ENCODE data around the gene NR3C2. TPM values are rescaled to one million over a fixed set of nuclear protein-coding genes. Genes with fewer than 3 reads are reported as not detected.
A peak's percentile ranks its signal among the peaks of the same experiment; 100 is the strongest.

Gene NR3C2
- total RNA-seq, 2 experiments from 2014 or later: 4.2 to 4.3 TPM

GRCh38 chr4:148054275-148054674 lies 387.9 kb downstream of the NR3C2 start:
- Mint-ChIP-seq H3K4me3 (no peak overlapping the region), H3K9me3 (no peaks in the 10 kb centered on the region), H3K27ac (no peak overlapping the region), H3K36me3 (peaks cover 2% of the 10 kb centered on the region), H3K27me3 (no peaks in the 10 kb centered on the region), H3K4me1 (ENCODE audit: low read depth) (peaks cover 72% of the 10 kb centered on the region)
- no peak for DNase-seq
- CTCF ChIA-PET: no interaction called here
- intact Hi-C loops (cut with micrococcal nuclease): loop anchor here (10.0 kb wide), 1 partner anchor 321 kb away; no protein-coding TSS in a partner anchor
- POLR2A ChIA-PET: no interaction called here

GRCh38 chr4:148053298-148054003 lies 388.8 kb downstream of the NR3C2 start:
- H3K4me1 Mint-ChIP-seq (ENCODE audit: low read depth): peaks cover 64% of the 10 kb centered on the region
- intact Hi-C loops (cut with micrococcal nuclease): loop anchor here (10.0 kb wide), 1 partner anchor 321 kb away; no protein-coding TSS in a partner anchor
- H3K27me3 Mint-ChIP-seq: no peaks in the 10 kb centered on the region
- no peak overlapping the region for H3K4me3 Mint-ChIP-seq
- H3K27ac Mint-ChIP-seq: peak overlapping the region; percentile 15
- H3K9me3 Mint-ChIP-seq: no peaks in the 10 kb centered on the region
- H3K36me3 Mint-ChIP-seq: peaks cover 3% of the 10 kb centered on the region
- POLR2A ChIA-PET: no interaction called here
- CTCF ChIA-PET: no interaction called here
- no peak for DNase-seq

GRCh38 chr4:148052448-148052847 lies 389.8 kb downstream of the NR3C2 start:
- H3K4me1 Mint-ChIP-seq (ENCODE audit: low read depth): peaks cover 60% of the 10 kb centered on the region
- peaks cover 5% of the 10 kb centered on the region for H3K36me3 Mint-ChIP-seq
- POLR2A ChIA-PET: no interaction called here
- intact Hi-C loops (cut with micrococcal nuclease): loop anchor here (10.0 kb wide), 1 partner anchor 322 kb away; no protein-coding TSS in a partner anchor
- H3K9me3 Mint-ChIP-seq: no peaks in the 10 kb centered on the region
- H3K27ac Mint-ChIP-seq: peak overlapping the region; percentile 7
- no peaks in the 10 kb centered on the region for H3K27me3 Mint-ChIP-seq
- DNase-seq: peak; percentile 24
- H3K4me3 Mint-ChIP-seq: no peak overlapping the region
- CTCF ChIA-PET: interaction anchor here (1.5 kb wide), 1 partner anchor 68 kb away, joined by 4 read pairs; no protein-coding TSS in a partner anchor

- H3K27ac Mint-ChIP-seq: peak overlapping the region; percentile 26
- H3K4me1 Mint-ChIP-seq (ENCODE audit: low read depth): peaks cover 59% of the 10 kb centered on the region
- H3K27me3 Mint-ChIP-seq: no peaks in the 10 kb centered on the region
- no peak overlapping the region for H3K4me3 Mint-ChIP-seq
- intact Hi-C loops (cut with micrococcal nuclease): loop anchor here (10.0 kb wide), 1 partner anchor 323 kb away; no protein-coding TSS in a partner anchor
- ChIA-PET CTCF (interaction anchor here (1.5 kb wide), 1 partner anchor 67 kb away, joined by 4 read pairs; no protein-coding TSS in a partner anchor), POLR2A (interaction anchor here (1.6 kb wide), 1 partner anchor 10 kb away, joined by 4 read pairs; no protein-coding TSS in a partner anchor)
- H3K9me3 Mint-ChIP-seq: no peaks in the 10 kb centered on the region
- peaks cover 9% of the 10 kb centered on the region for H3K36me3 Mint-ChIP-seq
- no peak for DNase-seq
These were observed 390.8 kb downstream of the NR3C2 start for GRCh38 chr4:148051403-148051802.

- ChIA-PET CTCF (no interaction called here), POLR2A (no interaction called here)
- no peaks in the 10 kb centered on the region for H3K27me3 Mint-ChIP-seq
- DNase-seq: no peak
- peaks cover 9% of the 10 kb centered on the region for H3K36me3 Mint-ChIP-seq
- peaks cover 55% of the 10 kb centered on the region for H3K4me1 Mint-ChIP-seq (ENCODE audit: low read depth)
- intact Hi-C loops (cut with micrococcal nuclease): no loop called here
- no peak overlapping the region for H3K27ac Mint-ChIP-seq
- no peak overlapping the region for H3K4me3 Mint-ChIP-seq
- H3K9me3 Mint-ChIP-seq: no peaks in the 10 kb centered on the region
These were observed 393.6 kb downstream of the NR3C2 start for GRCh38 chr4:148048598-148048997.

GRCh38 chr4:148044912-148045352 lies 397.3 kb downstream of the NR3C2 start:
- Mint-ChIP-seq H3K9me3 (no peaks in the 10 kb centered on the region), H3K36me3 (peaks cover 7% of the 10 kb centered on the region), H3K4me3 (no peak overlapping the region), H3K27me3 (no peaks in the 10 kb centered on the region), H3K4me1 (ENCODE audit: low read depth) (peaks cover 24% of the 10 kb centered on the region), H3K27ac (no peak overlapping the region)
- ChIA-PET POLR2A (no interaction called here), CTCF (interaction anchor here (0.6 kb wide), 1 partner anchor 103 kb away, joined by 3 read pairs; no protein-coding TSS in a partner anchor)
- DNase-seq: no peak
- intact Hi-C loops (cut with micrococcal nuclease): no loop called here

- Mint-ChIP-seq H3K9me3 (no peaks in the 10 kb centered on the region), H3K36me3 (peaks cover 7% of the 10 kb centered on the region), H3K4me3 (no peak overlapping the region), H3K27me3 (no peaks in the 10 kb centered on the region), H3K4me1 (ENCODE audit: low read depth) (peaks cover 24% of the 10 kb centered on the region), H3K27ac (no peak overlapping the region)
- POLR2A ChIA-PET: no interaction called here
- CTCF ChIA-PET: interaction anchor here (0.6 kb wide), 1 partner anchor 565 kb away, joined by 3 read pairs; no protein-coding TSS in a partner anchor
- no peak for DNase-seq
- intact Hi-C loops (cut with micrococcal nuclease): no loop called here
These were observed 397.9 kb downstream of the NR3C2 start for GRCh38 chr4:148044089-148044911.

GRCh38 chr4:148041606-148042329 lies 400.4 kb downstream of the NR3C2 start:
- ChIA-PET CTCF (interaction anchor here (1.2 kb wide), 1 partner anchor 20 kb away, joined by 3 read pairs; no protein-coding TSS in a partner anchor), POLR2A (interaction anchor here (1.6 kb wide), 1 partner anchor 9 kb away, joined by 4 read pairs; no protein-coding TSS in a partner anchor)
- Mint-ChIP-seq H3K9me3 (no peaks in the 10 kb centered on the region), H3K27me3 (no peaks in the 10 kb centered on the region), H3K4me1 (ENCODE audit: low read depth) (peaks cover 18% of the 10 kb centered on the region), H3K27ac (no peak overlapping the region), H3K4me3 (no peak overlapping the region), H3K36me3 (peaks cover under 1% of the 10 kb centered on the region)
- DNase-seq: no peak
- intact Hi-C loops (cut with micrococcal nuclease): no loop called here

- H3K27me3 Mint-ChIP-seq: no peaks in the 10 kb centered on the region
- DNase-seq: no peak
- H3K36me3 Mint-ChIP-seq: no peaks in the 10 kb centered on the region
- no peak overlapping the region for H3K4me3 Mint-ChIP-seq
- intact Hi-C loops (cut with micrococcal nuclease): no loop called here
- no peak overlapping the region for H3K27ac Mint-ChIP-seq
- H3K4me1 Mint-ChIP-seq (ENCODE audit: low read depth): no peaks in the 10 kb centered on the region
- POLR2A ChIA-PET: no interaction called here
- H3K9me3 Mint-ChIP-seq: no peaks in the 10 kb centered on the region
- CTCF ChIA-PET: no interaction called here
These were observed 407.4 kb downstream of the NR3C2 start for GRCh38 chr4:148034813-148035212.

- peaks cover 6% of the 10 kb centered on the region for H3K36me3 Mint-ChIP-seq
- H3K27ac Mint-ChIP-seq: no peak overlapping the region
- no peak for DNase-seq
- intact Hi-C loops (cut with micrococcal nuclease): no loop called here
- POLR2A ChIA-PET: no interaction called here
- no peak overlapping the region for H3K4me3 Mint-ChIP-seq
- CTCF ChIA-PET: no interaction called here
- H3K4me1 Mint-ChIP-seq (ENCODE audit: low read depth): no peaks in the 10 kb centered on the region
- H3K9me3 Mint-ChIP-seq: peaks cover 9% of the 10 kb centered on the region
- no peaks in the 10 kb centered on the region for H3K27me3 Mint-ChIP-seq
These were observed 411.9 kb downstream of the NR3C2 start for GRCh38 chr4:148030193-148030873.

GRCh38 chr4:148029781-148030180 lies 412.4 kb downstream of the NR3C2 start:
- no peaks in the 10 kb centered on the region for H3K27me3 Mint-ChIP-seq
- CTCF ChIA-PET: no interaction called here
- H3K27ac Mint-ChIP-seq: no peak overlapping the region
- DNase-seq: no peak
- no peaks in the 10 kb centered on the region for H3K4me1 Mint-ChIP-seq (ENCODE audit: low read depth)
- no peak overlapping the region for H3K4me3 Mint-ChIP-seq
- peaks cover 9% of the 10 kb centered on the region for H3K9me3 Mint-ChIP-seq
- H3K36me3 Mint-ChIP-seq: peaks cover 6% of the 10 kb centered on the region
- intact Hi-C loops (cut with micrococcal nuclease): no loop called here
- POLR2A ChIA-PET: no interaction called here

All from activated CD4-positive, alpha-beta memory T cell treated with anti-CD3 and anti-CD28 coated beads for 36 hours (primary cell).